ENCODE data around the gene XAGE5.
"Not testable (repeated sequence)": the region's sequence is repeated elsewhere in the genome, so short reads cannot be mapped to it uniquely, and the experiment has no call there.

Gene XAGE5, protein sequence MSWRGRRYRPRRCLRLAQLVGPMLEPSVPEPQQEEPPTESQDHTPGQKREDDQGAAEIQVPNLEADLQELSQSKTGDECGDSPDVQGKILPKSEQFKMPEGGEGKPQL

DNA sequence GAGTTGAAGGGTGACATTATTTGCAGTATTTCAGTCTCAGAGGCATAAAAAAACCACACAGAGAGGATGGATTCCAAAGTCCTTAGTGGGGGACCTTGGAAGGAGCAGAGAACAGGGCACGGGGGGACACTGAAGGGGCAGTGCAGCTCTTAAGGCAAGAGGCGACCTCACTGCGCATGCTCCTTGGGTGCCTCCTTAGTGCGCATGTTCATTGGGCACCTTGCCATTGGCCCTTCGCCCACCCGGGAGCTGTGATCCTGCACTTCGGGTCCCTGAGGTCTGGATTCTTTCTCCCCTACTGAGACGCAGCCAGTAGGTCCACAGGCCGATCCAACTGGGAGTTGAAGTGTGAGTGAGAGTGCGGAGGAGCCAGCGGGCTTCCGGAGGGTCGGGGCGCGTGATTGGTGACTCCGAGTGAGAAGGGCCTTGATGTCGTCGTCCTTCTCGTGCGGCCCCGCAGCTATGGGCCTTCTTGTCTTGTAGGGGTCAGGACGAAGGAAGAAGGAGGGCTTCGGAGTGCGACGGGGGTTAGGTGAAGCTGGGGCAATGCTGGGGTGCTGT lies at the start of gene XAGE5:
XAGE5 (plus strand) TSS at position 223 of the 561 bp plus-strand sequence. CDS start 1,280 bp downstream, outside the sequence.
- DNase-seq (ENCODE audit: low read depth in 2 of 2), result no peak

DNA sequence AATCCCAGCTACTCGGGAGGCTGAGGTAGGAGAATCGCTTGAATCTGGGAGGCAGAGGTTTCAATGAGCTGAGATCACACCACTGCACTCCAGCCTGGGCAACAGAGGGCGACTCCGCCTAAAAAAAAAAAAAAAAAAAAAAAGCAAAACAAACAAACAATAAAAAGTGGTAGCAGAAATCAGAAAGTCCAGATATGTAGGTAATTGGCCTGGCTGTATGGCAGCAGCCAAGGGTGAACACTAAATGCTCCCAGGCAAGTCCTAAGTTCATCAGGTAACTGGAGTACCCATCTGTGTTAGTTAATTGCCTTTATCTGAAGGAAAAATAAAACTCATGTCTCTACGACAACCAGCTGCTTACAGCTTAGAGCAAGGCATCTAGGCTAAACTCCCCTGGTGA lies 45.1 kb upstream of the XAGE5 start:
- DNase-seq (ENCODE audit: low read depth in 2 of 2), result not testable (repeated sequence)

DNA sequence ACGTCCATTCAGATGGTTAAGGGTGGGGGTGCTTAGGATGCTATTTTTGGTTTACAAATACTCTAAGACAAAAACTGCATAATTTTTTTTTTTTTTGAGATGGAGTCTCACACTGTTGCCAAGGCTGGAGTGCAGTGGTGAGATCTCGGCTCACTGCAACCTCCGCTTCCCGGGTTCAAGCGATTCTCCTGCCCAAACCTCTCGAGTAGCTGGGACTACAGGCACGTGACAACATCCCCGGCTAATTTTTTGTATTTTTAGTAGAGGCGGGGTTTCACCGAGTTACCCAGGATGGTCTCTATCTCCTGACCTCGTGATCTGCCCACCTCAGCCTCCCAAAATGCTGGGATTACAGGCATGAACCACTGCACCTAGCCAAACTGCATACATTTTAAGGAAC lies 37.6 kb upstream of the XAGE5 start:
- not testable (repeated sequence) for DNase-seq (ENCODE audit: low read depth in 2 of 2)

DNA sequence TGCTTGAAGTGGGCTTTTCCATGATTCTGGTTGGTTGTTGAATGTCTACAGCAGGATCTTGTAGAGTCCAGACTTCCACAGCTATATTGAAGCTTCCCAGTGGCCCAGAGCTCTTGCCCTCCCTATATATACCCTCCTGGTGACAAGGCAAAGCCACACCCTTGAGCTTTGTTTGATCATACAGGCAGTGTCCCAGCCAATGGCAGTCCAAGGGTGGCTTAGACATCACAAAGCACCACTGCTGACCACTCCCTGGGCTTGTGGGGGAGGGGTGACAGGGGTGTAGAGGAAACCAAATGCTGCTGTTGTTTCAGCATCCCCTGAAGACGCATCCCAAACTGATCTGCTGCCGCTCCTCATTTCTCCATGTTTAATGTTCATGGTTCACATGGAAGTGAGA lies 13.8 kb upstream of the XAGE5 start, which contains the start of gene SPANXN5:
SPANXN5 (minus strand) TSS at position 101 of the 400 bp plus-strand sequence; CDS start at position 22, 79 bp downstream.
- DNase-seq (ENCODE audit: low read depth in 2 of 2), result not testable (repeated sequence)

DNA sequence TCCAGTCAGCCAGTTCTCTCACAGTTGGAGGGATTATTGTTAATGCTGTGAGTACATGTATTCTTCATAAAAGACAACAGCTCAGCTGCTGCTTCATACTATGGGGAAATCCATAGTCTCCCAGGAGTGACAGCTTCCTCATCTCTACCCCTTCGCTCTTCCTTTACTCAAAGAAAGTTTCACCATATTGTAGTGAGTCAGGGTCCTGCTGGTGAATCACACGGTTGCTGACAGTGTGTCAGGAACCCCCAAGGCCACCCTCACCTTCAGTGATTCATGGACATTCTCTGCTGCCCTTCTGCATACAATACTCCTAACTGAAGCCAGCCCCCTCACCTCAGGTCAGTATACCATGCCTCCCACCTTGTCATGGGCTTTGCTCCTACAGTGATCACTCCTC lies 6.2 kb upstream of the XAGE5 start:
- not testable (repeated sequence) for DNase-seq (ENCODE audit: low read depth in 2 of 2)

DNA sequence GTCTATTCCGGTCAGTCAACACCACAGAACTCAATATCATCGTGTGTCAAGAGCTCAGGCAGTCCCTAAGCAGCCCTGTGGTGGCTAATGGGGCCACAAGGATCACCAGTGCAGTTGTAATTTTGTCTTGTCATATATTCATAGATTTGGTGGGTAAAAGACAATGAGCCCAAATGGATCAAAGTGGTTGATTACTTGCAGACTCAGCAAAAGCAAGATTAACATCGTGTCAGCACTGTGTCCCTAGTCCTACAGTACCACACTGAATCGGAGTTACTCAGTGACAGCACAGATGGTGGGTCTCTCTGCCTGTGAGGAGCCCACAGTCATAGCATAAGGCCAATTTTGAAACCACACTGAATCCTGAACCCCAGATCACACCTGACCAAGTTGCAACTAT lies 8.7 kb downstream of the XAGE5 start:
- DNase-seq (ENCODE audit: low read depth in 2 of 2), result no peak

DNA sequence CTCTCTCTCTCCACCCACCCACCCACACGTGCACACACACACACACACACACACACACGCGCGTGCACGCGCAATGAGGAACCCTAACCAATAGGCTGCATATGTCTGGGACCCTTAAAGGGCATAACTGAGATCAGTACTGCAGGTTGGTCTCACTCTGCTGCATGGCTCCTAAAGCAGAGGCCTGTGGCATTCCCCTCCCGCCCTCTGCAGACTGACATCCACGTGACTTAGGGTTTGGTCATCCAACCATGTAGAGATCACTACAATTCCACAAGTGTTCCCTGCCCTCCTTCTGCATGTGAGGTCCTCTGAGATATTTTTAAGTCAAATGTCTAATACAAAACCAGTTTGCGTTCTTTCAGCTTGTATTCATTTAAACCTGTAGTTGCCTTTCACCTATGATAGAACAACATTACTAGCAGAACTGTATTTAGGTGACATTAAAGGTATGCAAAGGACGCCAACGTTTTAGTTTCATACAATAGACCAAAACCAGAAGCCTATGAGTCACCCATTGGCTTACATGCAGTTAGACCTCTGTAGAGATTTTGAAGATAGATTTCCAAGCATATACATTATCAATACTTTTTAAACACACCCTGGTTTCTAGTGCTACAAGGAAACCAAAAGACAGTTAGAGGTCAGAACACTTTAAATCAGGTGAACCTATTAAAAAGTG lies 10.1 kb downstream of the XAGE5 start:
- no peak for DNase-seq (ENCODE audit: low read depth in 2 of 2)

DNA sequence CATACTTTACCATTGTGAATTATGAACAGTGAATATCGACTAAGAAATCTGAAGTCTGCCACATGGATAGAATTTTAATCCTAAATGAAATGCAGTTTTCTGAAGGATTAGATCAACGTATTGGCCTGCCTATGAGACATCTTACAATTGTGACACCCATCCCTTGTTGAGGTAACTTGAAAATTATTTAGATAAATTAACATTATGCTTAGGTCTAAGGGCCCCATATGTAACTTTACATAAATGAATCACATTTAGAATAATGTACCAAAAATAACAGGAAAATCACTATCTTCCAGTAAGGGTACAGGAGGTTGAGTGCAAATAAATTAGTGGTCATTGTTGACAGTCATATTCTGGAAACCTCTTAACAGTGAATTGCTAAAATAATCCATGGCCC lies 13.5 kb downstream of the XAGE5 start:
- no peak for DNase-seq (ENCODE audit: low read depth in 2 of 2)

DNA sequence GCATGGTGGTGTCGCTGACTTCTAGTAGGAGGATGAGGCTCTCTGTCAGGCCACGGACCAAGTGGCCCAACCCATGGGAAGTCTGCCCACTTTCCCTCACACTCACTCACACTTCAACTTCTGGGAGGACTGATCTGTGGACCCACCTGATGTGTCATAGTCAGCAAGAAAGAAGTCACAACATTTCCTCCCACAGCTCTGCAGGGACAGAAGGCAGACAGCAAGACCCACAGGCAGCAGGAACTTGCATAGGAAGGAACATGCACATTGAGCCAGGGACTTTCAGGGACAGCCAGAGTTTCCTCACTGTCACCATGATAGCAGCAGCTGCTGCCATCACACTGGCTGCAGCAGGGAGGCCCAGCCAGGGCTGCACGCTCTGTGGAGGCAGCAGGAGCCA lies 19.5 kb downstream of the XAGE5 start:
- no peak for DNase-seq (ENCODE audit: low read depth in 2 of 2)

DNA sequence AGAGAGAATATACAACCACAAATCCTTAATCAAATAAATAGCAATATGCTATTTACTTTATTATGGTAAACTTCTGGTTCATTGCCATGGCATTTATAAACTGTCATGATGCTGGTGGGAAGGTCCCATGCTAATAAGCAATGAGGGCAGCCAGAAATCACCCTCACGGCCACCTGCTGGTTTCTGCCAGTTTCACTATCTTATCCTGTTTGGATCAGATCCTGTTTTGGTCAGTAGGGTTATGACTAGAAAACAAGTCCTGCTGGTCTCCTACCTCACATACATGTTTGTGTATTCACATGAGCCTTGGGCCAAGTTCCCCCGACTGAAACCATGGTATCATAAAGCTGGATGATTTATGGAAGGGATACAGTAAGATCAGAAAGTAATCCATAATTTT lies 28.1 kb downstream of the XAGE5 start:
- DNase-seq (ENCODE audit: low read depth in 2 of 2), result no peak

DNA sequence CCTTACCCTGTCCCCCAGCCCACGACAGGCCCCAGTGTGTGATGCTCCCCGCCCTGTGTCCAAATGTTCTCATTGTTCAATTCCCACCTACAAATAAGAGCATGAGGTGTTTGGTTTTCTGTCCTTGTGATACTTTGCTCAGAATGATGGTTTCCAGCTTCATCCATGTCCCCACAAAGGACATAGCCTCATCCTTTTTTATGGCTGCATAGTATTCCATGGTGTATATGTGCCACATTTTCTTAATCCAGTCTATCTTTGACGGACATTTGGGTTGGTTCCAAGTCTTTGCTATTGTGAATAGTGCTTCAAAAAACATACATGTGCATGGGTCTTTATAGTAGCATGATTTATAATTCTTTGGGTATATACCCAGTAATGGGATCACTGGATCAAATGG lies 32.5 kb downstream of the XAGE5 start:
- DNase-seq (ENCODE audit: low read depth in 2 of 2), result not testable (repeated sequence)

DNA sequence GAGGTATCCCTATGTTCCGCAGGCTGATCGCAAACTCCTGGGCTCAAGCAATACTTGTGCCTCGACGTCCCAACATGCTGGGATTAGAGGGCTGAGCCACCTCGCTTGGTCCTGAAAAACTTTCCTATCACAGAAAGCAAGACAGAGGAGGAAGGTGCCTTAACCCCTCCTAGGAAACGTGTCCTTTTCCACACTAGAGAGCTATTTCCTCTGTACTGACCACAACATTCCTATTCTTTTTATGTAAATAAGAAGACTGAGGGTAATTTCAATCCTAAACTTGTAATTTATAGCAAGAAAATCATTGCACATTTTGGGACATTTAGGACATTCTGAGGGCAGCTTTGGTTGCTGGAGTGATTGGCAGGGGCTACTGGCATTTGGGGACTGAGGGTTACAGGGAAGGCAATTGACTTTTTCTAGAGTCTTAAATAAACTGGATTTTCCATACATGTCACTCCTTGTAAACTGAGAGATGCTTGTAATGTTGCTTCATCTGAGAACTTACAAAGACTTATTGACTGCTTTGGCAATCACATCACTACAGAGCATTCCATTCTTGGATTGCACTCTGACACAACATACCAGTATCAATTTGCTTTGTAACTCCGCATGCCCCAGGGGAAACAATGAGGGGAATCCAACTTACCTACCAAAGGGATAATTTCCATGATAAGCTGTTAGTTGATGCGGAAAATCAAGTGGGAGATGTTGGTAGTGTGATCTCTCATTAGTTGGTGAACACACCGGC lies 41.2 kb downstream of the XAGE5 start:
- DNase-seq (ENCODE audit: low read depth in 2 of 2), result no peak

DNA sequence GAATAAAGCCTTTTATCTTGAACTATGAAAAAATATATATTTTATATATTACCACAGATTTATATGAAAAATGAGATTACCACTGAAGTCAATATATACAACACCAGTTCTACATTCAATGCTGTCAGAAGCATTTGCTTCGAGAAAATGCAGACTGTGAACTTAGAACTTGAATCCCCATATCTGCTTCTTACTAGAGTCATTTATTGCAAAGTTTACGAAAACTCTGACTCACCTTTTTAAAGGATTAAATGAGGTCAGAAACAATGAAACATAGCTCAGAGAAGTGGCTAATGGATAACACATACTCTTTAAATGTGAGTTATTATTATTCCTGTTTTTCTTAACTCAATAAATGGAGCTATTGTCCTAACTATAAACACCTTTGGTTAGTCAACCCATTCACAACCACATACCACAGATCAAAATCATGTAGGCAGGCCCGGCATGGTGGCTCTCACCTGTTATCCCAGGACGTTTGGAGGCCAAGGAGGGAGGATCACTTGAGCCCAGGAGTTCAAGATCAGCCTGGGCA lies 46.0 kb downstream of the XAGE5 start:
- not testable (repeated sequence) for DNase-seq (ENCODE audit: low read depth in 2 of 2)

DNA sequence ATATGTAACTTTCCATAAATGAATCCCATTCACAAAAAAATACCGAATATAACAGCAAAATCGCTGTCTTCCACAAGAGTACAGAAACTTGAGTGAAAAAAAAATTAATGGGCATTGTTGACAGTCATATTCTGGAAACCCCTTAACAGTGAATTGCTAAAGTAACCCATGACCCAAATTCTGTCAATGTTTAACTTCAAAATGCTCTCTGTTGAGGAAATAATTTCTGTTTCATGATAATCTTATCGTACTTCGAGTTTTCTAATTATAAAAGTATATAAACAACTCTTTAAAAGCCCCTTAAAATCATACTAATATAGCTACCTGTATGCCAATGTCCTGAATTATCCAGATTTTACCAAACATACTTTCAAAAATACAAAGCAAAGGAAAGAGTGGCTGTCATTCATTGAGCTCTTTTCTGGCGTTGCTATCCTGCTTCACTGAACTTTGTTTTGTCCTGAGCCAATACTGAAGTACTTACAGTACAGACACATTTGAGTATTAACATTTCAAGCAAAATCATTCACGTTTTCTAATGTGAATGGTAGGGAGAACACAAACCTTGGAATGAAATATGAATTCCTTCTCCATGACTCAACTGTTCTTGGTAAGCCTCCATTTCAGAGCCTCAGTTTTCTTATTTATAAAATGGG lies 54.4 kb downstream of the XAGE5 start:
- DNase-seq (ENCODE audit: low read depth in 2 of 2), result no peak

All from stimulated activated CD8-positive, alpha-beta memory T cell treated with anti-CD3 and anti-CD28 coated beads, Interleukin-2, amount 100 ng/mL, for 1 hour (primary cell).